Measurements from ENCODE around the gene PACS1. TPM values are rescaled to one million over a fixed set of nuclear protein-coding genes. Genes with fewer than 3 reads are reported as not detected.

Gene PACS1
- total RNA-seq, 2 donors from 2014 or later: 65.1 to 84.1 TPM

GRCh38 chr11:66123902-66124301 lies 53.8 kb downstream of the PACS1 start:
- DNase-seq (ENCODE audit: low spot score): no peak
- intact Hi-C loops (cut with DNase I): no loop called here

- intact Hi-C loops (cut with DNase I): no loop called here
- DNase-seq (ENCODE audit: low spot score): no peak
Measured at GRCh38 chr11:66124564-66124963, 54.5 kb downstream of the PACS1 start.

- intact Hi-C loops (cut with DNase I): no loop called here
- no peak for DNase-seq (ENCODE audit: low spot score)
Measured at GRCh38 chr11:66126064-66126463, 56.0 kb downstream of the PACS1 start.

- DNase-seq (ENCODE audit: low spot score): peak; percentile 87
- intact Hi-C loops (cut with DNase I): no loop called here
Measured at GRCh38 chr11:66126808-66127555, 56.9 kb downstream of the PACS1 start.

- no peak for DNase-seq (ENCODE audit: low spot score)
- intact Hi-C loops (cut with DNase I): no loop called here
Measured at GRCh38 chr11:66130978-66131377, 60.9 kb downstream of the PACS1 start.

- intact Hi-C loops (cut with DNase I): no loop called here
- DNase-seq (ENCODE audit: low spot score): no peak
Measured at GRCh38 chr11:66131937-66132632, 62.0 kb downstream of the PACS1 start.

- intact Hi-C loops (cut with DNase I): no loop called here
- DNase-seq (ENCODE audit: low spot score): no peak
Measured at GRCh38 chr11:66133216-66133775, 63.2 kb downstream of the PACS1 start.

- intact Hi-C loops (cut with DNase I): no loop called here
- no peak for DNase-seq (ENCODE audit: low spot score)
Measured at GRCh38 chr11:66136752-66137123, 66.7 kb downstream of the PACS1 start.

GRCh38 chr11:66139817-66140404 lies 69.8 kb downstream of the PACS1 start:
- DNase-seq (ENCODE audit: low spot score): no peak
- intact Hi-C loops (cut with DNase I): no loop called here

GRCh38 chr11:66142370-66143263 lies 72.5 kb downstream of the PACS1 start:
- intact Hi-C loops (cut with DNase I): no loop called here
- DNase-seq (ENCODE audit: low spot score): no peak

GRCh38 chr11:66143264-66143566 lies 73.1 kb downstream of the PACS1 start:
- intact Hi-C loops (cut with DNase I): no loop called here
- DNase-seq (ENCODE audit: low spot score): no peak

- no peak for DNase-seq (ENCODE audit: low spot score)
- intact Hi-C loops (cut with DNase I): no loop called here
Measured at GRCh38 chr11:66143996-66144678, 74.1 kb downstream of the PACS1 start.

GRCh38 chr11:66146074-66146473 lies 76.0 kb downstream of the PACS1 start:
- intact Hi-C loops (cut with DNase I): no loop called here
- no peak for DNase-seq (ENCODE audit: low spot score)

GRCh38 chr11:66146940-66147339 lies 76.9 kb downstream of the PACS1 start:
- intact Hi-C loops (cut with DNase I): no loop called here
- no peak for DNase-seq (ENCODE audit: low spot score)

- intact Hi-C loops (cut with DNase I): no loop called here
- DNase-seq (ENCODE audit: low spot score): no peak
Measured at GRCh38 chr11:66150140-66150539, 80.1 kb downstream of the PACS1 start.

- intact Hi-C loops (cut with DNase I): no loop called here
- no peak for DNase-seq (ENCODE audit: low spot score)
Measured at GRCh38 chr11:66150725-66151124, 80.7 kb downstream of the PACS1 start.

- intact Hi-C loops (cut with DNase I): no loop called here
Measured at GRCh38 chr11:66151273-66151672, 81.2 kb downstream of the PACS1 start.

GRCh38 chr11:66154109-66154508 lies 84.0 kb downstream of the PACS1 start:
- no peak for DNase-seq (ENCODE audit: low spot score)
- intact Hi-C loops (cut with DNase I): no loop called here

More at GRCh38 chr11:66151273-66151672, 81.2 kb downstream of the PACS1 start:
- no peak for DNase-seq (ENCODE audit: low spot score)
